ENCODE results near the gene PRKN.

DNA sequence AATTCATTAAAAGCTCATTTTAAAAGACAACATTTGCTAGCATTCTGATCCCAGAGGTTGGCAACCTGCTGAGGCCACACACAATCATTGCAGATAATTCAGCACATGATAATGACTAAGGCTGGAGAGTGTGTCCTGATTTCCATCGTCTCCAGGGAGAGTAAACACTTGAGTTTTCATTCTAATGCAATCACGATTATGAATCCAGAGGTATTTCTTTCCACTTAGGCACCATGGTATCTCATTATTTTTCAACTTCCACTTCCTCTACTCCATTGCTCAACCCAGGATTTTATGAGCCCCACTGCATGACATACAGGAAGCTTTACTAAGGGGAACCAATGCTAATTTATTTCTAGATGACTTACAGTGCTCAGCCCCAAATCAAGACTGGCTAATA is 1179.9 kb downstream of the PRKN start:
- TF ChIP-seq, protein P1, sequence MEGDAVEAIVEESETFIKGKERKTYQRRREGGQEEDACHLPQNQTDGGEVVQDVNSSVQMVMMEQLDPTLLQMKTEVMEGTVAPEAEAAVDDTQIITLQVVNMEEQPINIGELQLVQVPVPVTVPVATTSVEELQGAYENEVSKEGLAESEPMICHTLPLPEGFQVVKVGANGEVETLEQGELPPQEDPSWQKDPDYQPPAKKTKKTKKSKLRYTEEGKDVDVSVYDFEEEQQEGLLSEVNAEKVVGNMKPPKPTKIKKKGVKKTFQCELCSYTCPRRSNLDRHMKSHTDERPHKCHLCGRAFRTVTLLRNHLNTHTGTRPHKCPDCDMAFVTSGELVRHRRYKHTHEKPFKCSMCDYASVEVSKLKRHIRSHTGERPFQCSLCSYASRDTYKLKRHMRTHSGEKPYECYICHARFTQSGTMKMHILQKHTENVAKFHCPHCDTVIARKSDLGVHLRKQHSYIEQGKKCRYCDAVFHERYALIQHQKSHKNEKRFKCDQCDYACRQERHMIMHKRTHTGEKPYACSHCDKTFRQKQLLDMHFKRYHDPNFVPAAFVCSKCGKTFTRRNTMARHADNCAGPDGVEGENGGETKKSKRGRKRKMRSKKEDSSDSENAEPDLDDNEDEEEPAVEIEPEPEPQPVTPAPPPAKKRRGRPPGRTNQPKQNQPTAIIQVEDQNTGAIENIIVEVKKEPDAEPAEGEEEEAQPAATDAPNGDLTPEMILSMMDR (conservative IDR thresholded peaks at IDR 0.05), result no peak
- TF ChIP-seq ZFX (IDR thresholded peaks at IDR 0.05), result no peak

All from C4-2B (cell line).